Calu3 (cell line): ENCODE measurements around the gene FAM47E. TPM values are rescaled to one million over a fixed set of nuclear protein-coding genes. Genes with fewer than 3 reads are reported as not detected.

Experiments
- BruUV-seq: library from RNA; stranded (reverse); fragments of 400-500 nt; replicated peaks from 2 replicates; lab custom pipeline; 2021; lab: Mats Ljungman, UMichigan
- CTCF ChIA-PET: fragments of 300-600 bp; sonication (Branson Sonifier 250); formaldehyde crosslinking; loops from one replicate; lab custom pipeline; 2022; ENCODE audit warnings: antibody characterized with exemption; lab: Charles Lee
- DNase-seq: peaks from one replicate; pipeline ENCODE4 v3.0.0; 2022
- H3K27ac Mint-ChIP-seq: one replicate; pipeline ENCODE4 v1.8.0; 2022; ENCODE audit warnings: mixed read lengths; ENCODE audit not compliant: unreplicated experiment
- H3K27me3 Mint-ChIP-seq: one replicate; pipeline ENCODE4 v1.8.0; 2022; ENCODE audit warnings: mixed read lengths; ENCODE audit not compliant: unreplicated experiment
- H3K36me3 Mint-ChIP-seq: one replicate; pipeline ENCODE4 v1.8.0; 2022; ENCODE audit warnings: mild to moderate bottlenecking, moderate library complexity, mixed read lengths; ENCODE audit not compliant: insufficient read depth, unreplicated experiment
- H3K4me1 Mint-ChIP-seq: one replicate; pipeline ENCODE4 v1.8.0; 2022; ENCODE audit warnings: mild to moderate bottlenecking, low read depth, mixed read lengths; ENCODE audit not compliant: unreplicated experiment
- H3K4me3 Mint-ChIP-seq: one replicate; pipeline ENCODE4 v1.8.0; 2022; ENCODE audit warnings: mild to moderate bottlenecking, low read depth, moderate library complexity, mixed read lengths; ENCODE audit not compliant: unreplicated experiment
- H3K9me3 Mint-ChIP-seq: one replicate; pipeline ENCODE4 v1.8.0; 2022; ENCODE audit warnings: low read depth, mixed read lengths; ENCODE audit not compliant: unreplicated experiment
- CTCF ChIP-seq: fragments of 200-600 bp; IDR thresholded peaks from one replicate; pipeline ENCODE4 v1.8.0; 2022; ENCODE audit warnings: antibody characterized with exemption; ENCODE audit not compliant: unreplicated experiment
- intact Hi-C: fragments of 100-400 bp; cut with micrococcal nuclease; formaldehyde crosslinking; loops from one replicate; pipeline ENCODE4 v1.10.0; 2022; ENCODE audit not compliant: unreplicated experiment
- total RNA-seq: library from RNA; stranded (reverse); gene quantifications from 2 replicates; pipeline ENCODE4 v1.2.3, GENCODE V29; 2022

Gene FAM47E
- total RNA-seq, 1 experiment from 2014 or later = 0.57 TPM

- DNase-seq = no peak
- peaks cover 2% of the 10 kb centered on the region for H3K9me3 Mint-ChIP-seq
- no peak overlapping the region for H3K27ac Mint-ChIP-seq
- BruUV-seq = no TSS peak
- H3K27me3 Mint-ChIP-seq = no peaks in the 10 kb centered on the region
- H3K4me1 Mint-ChIP-seq = no peaks in the 10 kb centered on the region
- no peaks in the 10 kb centered on the region for H3K36me3 Mint-ChIP-seq
- intact Hi-C loops = no loop called here
- CTCF ChIA-PET = no interaction called here
- no peak for TF ChIP-seq CTCF
- no peak overlapping the region for H3K4me3 Mint-ChIP-seq
Measured at GRCh38 chr4:76315267-76315918, 63.9 kb downstream of the FAM47E start.

- CTCF ChIA-PET = interaction anchor here (0.7 kb wide), 2 partner anchors 14 to 1646 kb away, joined by 4 to 5 read pairs; no protein-coding TSS in a partner anchor
- H3K9me3 Mint-ChIP-seq = peaks cover 2% of the 10 kb centered on the region
- H3K4me1 Mint-ChIP-seq = no peaks in the 10 kb centered on the region
- H3K27ac Mint-ChIP-seq = no peak overlapping the region
- TF ChIP-seq CTCF = no peak
- DNase-seq = no peak
- H3K4me3 Mint-ChIP-seq = no peak overlapping the region
- intact Hi-C loops = no loop called here
- H3K27me3 Mint-ChIP-seq = no peaks in the 10 kb centered on the region
- H3K36me3 Mint-ChIP-seq = no peaks in the 10 kb centered on the region
- BruUV-seq = no TSS peak
Measured at GRCh38 chr4:76316131-76316530, 64.6 kb downstream of the FAM47E start.

- DNase-seq = no peak
- H3K27me3 Mint-ChIP-seq = no peaks in the 10 kb centered on the region
- intact Hi-C loops = no loop called here
- H3K27ac Mint-ChIP-seq = no peak overlapping the region
- no peak for TF ChIP-seq CTCF
- no peak overlapping the region for H3K4me3 Mint-ChIP-seq
- no peaks in the 10 kb centered on the region for H3K36me3 Mint-ChIP-seq
- no peaks in the 10 kb centered on the region for H3K4me1 Mint-ChIP-seq
- no peaks in the 10 kb centered on the region for H3K9me3 Mint-ChIP-seq
- no TSS peak for BruUV-seq
- CTCF ChIA-PET = interaction anchor here (0.7 kb wide), 1 partner anchor 222 kb away, joined by 3 read pairs; no protein-coding TSS in a partner anchor
Measured at GRCh38 chr4:76322236-76322635, 70.7 kb downstream of the FAM47E start.

- TF ChIP-seq CTCF = no peak
- no peak overlapping the region for H3K4me3 Mint-ChIP-seq
- H3K4me1 Mint-ChIP-seq = no peaks in the 10 kb centered on the region
- H3K27ac Mint-ChIP-seq = no peak overlapping the region
- no peaks in the 10 kb centered on the region for H3K27me3 Mint-ChIP-seq
- no TSS peak for BruUV-seq
- H3K9me3 Mint-ChIP-seq = peaks cover 5% of the 10 kb centered on the region
- intact Hi-C loops = no loop called here
- CTCF ChIA-PET = no interaction called here
- no peaks in the 10 kb centered on the region for H3K36me3 Mint-ChIP-seq
- no peak for DNase-seq
Measured at GRCh38 chr4:76325072-76325471, 73.6 kb downstream of the FAM47E start.
